IPS-NIHi11 (cell line): Measurements from ENCODE around the gene ARID2.
A peak's percentile ranks its signal among the peaks of the same experiment; 100 is the strongest.

Source experiments
- DNase-seq: peaks from one replicate; pipeline ENCODE4 v3.0.0; 2012; ENCODE audit warnings: mixed read lengths, low spot score

Gene ARID2

DNA sequence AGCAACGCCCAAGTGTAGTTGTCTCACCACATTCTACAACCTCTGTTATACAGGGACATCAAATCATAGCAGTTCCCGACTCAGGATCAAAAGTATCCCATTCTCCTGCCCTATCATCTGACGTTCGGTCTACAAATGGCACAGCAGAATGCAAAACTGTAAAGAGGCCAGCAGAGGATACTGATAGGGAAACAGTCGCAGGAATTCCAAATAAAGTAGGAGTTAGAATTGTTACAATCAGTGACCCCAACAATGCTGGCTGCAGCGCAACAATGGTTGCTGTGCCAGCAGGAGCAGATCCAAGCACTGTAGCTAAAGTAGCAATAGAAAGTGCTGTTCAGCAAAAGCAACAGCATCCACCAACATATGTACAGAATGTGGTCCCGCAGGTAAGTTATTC, 123.0 kb downstream of the ARID2 start:
- DNase-seq = no peak

DNA sequence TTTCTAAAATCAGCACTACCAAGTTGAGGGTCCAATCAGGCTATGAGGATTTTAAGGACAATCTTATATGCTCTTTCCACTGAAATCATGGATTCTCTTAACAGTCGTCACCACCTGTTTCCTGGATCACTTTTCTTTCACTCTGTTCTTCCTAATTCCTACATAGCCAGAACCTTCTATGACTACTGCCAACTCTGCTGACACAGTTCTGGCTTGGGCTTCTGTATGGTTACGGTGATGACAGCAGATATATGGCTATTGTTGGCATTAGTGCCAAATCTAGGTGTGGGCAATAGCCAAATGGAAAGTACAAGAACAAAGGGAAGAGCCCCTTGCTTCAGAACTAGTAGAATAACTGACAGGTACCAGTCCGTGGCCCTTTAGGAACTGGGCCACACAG, 124.0 kb downstream of the ARID2 start:
- no peak for DNase-seq

DNA sequence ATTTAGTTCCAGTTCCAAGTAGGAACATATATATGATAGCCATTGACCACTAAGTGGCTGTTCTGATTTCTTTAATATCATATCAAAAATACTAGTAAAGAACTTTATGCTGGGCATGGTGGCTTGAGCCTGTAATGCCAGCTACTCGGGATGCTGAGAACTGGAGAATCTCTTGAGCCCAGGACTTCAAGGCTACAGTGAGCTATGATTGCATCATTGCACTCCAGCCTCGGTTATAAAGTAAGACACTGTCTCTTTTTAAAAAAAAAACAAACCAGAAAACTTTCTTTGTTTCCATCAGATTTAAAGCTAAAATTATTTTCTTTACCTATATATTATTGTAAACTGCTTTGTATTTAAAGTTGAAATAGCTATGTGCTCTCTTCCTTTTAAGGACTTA, 133.8 kb downstream of the ARID2 start:
- no peak for DNase-seq

DNA sequence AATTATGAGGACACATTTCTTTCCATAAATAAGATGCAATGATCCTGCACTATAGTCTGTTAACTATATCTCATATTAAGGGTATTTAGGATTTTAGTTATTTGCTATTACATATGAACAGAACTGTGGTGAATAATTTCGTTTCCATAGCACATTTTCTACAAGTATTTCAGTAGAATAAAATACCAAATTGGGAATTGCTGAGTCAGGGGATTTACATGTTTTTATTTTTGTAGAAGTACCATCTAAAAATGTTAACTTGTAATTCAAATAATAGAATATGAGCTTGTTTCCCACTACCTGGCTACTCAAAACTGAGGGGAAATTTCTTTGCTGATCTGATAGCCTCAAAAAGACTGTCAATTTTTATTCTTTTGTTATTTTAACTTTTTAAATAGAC, 136.8 kb downstream of the ARID2 start:
- no peak for DNase-seq

DNA sequence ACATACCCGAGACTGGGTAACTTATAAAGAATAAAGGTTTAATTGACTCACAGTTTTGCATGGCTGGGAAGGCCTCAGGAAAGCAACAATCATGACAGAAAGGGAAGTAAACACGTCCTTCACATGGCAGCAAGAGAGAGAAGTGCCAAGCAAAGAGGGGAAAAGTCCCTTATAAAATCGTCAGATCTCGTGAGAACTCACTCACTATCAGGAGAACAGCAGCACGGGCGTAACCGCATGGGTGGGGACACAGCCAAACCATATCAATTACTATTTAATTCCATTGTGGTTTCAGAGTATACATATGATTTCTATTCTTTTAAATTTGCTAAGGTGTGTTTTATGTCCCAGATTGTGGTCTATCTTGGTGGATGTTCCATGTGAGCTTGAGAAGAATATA, 142.9 kb downstream of the ARID2 start:
- no peak for DNase-seq

DNA sequence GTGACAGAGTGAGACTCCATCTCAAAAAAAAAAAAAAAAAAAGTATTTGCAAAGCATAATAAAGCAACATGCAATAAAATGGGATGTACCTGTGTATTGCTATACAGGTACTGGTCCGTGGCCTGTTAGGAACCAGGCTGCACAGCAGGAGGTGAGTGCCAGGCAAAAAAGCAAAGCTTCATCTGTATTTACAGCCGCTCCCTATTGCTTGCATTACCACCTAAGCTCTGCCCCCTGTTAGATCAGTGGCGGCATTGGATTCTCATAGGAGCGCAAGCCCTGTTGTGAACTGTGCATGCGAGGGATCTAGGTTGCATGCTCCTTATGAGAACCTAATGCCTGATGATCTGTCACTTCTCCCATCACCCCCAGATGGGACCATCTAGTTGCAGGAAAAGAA, 147.6 kb downstream of the ARID2 start:
- no peak for DNase-seq

DNA sequence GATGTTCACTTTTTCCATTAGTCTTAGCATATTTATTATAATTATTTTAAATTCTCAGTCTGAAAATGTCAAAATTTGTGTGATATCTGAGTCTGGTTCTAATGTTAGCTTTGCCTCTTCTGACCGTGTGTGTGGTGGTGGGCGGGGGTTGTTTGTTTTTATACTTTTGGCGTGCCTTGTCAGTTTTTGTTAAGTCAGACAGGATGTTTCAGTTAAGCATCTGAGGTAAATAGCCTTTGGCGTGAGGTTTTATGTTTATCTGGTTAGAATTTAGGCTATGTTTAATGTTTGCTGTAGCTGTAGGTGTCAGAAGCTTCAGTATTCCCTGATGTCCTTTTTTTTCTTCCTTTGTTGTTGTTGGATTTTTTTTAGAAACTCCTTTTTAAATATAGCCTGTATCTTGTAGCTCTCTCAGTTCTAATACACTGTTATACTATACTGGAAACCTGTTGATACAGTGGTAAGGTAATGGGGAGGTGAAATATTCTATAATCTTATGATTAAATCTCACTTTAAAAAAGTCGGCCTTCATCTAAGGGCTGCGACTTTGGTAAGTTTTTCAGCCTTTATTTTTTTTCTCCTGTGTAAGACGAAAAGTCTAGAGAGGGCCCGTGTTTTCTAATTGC, 149.2 kb downstream of the ARID2 start:
- no peak for DNase-seq

DNA sequence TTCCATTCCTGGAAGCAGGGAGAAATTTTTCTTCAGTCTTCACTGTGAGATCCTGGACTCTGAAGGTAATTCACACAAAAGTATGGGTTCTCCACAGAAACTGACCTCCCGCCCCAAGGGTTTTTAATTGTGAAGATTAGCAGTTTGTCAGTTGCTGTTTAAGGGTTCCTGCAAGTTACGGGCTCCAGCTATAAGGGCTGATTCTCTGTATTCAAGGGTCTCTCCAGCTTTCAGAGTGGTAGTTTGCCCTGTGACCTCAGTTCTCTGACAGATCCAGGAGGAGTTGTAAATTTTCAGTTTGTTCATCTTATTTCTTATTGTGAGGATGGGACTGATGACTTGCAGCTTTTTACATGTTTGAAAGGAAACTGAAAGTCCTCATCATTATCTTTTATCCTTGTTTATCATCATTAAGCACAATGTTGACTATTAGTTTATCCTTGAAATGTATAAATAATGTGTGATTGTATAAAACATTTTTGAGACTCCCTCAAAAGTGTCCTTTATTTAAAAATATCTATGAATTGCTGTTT, 149.9 kb downstream of the ARID2 start:
- DNase-seq = no peak

DNA sequence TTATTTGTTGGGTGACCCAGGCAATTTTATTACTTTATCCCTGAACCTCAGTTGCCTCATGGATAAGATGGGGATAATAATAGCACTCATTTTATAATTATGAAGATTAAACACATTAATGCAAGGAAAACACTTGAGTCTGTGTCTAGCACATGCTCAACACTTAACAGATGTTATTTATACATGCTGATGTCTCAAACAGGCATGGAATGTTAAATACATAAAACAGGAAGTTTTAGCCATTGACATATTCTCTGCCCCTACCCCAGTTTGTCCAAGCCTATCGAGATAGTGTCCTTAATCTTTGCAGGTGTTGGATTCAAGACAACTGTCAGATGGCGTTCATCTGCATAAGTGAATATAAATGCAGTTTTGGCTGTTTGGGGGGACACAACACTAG, 151.0 kb downstream of the ARID2 start:
- DNase-seq = no peak

DNA sequence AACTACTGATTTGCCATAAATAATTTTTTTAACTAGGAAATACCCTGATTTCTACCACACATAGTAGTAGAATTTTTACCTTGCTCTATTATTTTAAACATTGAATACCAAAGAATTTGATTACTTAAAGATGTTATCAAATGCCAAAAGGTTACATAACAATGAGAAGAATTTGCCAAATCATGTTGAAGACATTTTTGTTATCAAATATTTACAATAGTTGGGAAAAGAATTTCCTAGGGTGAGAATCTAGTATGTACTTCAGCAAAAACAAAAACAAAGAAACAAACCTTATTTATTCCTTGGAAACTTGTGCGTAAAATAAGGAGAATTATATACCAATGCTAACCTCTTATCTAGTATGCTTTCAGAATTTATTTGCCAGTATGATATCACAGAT, 153.7 kb downstream of the ARID2 start:
- no peak for DNase-seq

DNA sequence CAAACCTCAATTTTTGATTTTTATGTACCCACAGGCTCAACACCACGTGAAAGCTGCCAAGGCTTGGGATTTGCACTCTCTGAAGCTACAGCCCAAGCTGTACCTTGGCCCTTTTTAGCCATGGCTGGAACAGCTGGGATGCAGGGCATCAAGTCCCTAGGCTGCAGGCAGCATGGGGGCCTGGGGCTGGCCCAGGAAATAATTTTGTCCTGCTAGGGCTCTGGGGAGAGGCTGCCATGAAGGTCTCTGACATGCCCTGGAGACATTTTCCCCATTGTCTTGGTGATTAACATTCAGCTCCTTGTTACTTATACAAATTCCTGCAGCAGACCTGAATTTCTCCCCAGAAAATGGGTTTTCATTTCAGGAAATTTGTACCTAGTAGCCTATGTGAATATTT, 157.2 kb downstream of the ARID2 start:
- no peak for DNase-seq

DNA sequence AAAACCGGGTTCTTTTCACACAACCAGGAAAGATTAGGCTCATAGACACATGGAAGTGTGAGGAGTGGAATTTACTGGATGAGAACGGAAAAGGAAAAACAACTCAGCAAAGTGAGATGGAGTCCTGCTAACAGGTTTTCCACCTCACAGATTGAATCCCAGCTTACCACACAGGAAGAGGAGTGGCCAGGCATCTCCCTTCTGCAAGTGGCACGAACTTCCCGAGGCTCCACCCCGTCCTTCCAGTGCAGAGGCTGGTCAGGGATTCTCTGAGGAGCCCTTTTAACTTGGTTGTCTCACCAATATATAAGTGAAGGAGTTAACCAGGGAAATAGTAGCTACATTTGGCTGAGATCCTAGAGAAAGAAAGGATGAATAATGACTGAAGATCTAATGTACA, 158.0 kb downstream of the ARID2 start:
- no peak for DNase-seq

DNA sequence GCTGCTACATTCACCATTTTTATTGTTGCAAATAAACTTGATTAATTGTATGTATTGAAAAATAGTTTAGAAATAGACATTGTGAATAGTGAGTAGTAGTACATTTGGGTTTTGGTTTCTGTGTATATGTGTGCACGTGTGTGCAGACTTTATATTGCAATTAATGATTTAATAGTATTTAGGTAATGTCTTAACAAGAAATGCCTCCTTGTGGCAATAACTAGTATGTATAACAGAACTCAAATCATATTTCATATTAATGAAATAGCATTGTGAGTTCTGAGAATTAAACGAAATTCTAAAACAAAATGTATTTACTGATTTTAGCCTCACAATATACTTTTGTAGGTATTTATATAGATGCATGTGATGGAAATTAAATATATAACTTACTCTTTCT, 160.8 kb downstream of the ARID2 start:
- DNase-seq = no peak

DNA sequence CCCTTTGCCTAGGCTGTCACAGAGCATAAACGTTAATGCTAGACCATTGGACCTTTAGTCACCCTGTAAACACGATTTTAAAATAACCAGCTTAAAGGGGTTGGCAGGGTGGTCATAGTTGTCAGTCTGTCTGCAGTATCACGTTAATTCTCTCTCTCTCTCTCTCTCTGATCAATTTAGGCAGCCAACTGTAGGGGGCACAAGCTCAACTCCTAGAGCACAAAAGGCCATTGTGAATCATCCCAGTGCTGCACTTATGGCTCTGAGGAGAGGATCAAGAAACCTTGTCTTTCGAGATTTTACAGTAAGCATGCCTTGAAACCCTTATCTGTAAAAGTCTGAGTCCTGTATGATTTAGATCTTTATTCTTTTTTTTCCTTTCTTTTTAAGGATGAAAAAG, 163.7 kb downstream of the ARID2 start:
- DNase-seq = peak; percentile 55

DNA sequence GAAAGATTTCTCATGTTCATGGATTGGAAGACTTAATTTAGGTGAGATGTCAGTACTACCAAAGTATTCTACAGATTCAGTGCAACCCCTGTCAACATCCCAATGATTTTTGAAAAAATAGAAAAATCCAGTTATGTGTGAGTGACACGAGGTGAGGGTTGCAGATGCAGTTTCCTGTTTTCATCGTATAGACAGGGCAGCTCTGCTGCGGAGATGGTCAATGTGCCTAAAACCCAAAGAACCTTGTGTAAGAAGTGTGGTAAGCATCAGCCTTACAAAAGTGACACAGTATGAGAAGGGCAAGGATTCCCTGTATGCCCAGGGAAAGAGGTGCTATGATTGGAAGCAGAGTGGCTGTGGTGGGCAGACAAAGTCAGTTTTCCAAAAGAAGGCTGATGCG, 166.5 kb downstream of the ARID2 start:
- no peak for DNase-seq

DNA sequence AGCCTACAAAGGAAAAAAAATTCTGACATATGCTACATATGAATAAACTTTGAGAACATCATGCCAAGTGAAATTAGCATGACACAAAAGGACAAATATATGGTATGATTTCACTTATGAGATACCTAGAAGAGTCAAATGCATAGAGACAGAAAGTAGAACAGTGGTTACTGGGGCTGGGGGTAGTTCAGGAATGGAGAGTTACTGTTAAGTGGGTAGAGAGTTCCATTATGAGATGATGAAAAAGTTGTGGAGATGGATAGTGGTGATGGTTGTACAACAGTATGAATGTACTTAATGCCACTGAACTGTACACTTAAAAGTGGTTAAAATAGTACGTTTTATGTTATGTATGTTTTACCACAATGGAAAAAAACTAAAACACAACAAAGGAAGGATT, 168.6 kb downstream of the ARID2 start:
- no peak for DNase-seq

DNA sequence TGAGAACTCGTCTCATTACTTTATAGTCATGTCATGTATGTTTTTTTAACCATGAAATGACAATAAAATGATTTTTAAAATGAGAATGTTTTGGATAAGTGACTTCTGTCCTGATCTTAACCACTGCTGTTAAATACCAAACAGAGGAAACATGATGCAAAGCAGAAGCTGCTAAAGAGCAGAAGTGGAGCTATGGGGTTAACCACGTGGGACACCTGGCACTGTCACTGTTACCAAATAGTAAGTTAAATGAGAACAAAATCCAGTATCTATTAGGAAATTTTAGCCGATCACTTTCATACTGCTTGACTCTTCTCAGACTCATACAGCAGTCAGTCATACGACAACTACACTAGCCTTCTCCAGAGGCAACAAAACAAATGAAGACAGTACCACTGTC, 178.4 kb downstream of the ARID2 start:
- no peak for DNase-seq

DNA sequence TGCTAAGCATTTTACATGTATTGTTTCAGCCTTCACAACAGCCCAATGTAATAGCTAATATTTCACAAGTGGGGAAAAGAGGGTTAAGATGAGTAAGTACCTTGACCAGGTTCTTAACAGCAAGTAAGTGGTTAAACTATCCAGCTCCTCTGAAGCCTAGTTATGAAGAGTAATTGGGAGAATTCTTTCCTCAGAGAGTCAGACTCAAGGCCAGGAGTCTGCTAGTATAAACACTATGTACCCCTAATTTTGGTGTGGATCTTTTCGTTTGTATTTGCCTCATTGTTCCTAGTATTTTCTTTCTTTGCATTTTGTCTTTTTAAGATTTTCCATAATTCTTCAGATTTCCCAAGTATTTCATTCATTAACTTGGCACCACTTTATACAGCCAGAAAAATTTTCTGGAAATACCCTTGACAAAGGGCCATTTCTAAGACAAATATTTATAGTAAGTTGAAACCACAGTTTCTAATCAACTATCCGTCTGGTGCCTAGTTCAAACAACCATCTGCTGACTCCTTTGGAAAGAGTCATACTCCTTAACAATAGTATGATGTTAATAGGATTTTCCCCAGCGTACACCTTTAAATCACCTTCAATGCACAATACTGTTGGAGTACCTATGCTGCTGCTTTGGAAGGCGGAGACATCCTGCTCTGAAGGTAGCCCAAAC, 179.7 kb downstream of the ARID2 start:
- DNase-seq = no peak

DNA sequence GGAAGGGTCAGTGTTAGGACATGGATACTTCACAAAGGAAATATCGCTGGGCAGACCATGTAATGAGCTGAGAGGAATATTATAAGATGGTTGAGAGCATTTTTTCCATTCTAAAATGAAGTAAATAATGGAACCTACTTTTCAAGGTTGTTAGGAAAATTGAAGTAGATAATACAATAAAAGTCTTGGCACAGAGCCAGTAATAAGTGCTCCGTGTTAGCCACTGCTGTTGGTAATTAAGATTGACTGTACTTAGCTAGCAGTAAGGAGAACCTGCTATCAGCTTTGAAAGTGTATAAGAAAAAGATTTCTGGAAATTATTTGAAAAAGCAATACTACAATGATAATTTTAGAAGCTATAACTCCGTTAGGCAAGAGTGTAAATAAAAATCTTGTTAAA, 183.3 kb downstream of the ARID2 start:
- no peak for DNase-seq

DNA sequence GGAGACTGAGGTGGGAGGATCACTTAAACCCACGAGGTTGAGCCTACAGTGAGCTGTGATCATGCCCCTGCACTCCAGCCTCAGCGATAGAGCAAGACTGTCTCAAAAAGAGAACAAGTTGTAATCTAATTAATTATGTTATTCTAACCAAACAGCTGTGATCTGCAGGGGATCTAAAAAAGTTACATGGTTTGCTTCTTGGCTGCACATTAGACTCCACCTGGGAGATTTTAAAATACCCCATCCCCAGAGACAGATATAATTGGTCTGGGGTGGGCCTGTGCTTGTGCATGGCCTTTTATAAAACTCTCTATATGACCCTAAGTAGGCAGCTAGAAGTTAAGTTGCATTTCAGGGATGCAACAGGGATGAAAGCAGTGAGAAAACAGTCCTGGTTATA, 184.1 kb downstream of the ARID2 start:
- no peak for DNase-seq

DNA sequence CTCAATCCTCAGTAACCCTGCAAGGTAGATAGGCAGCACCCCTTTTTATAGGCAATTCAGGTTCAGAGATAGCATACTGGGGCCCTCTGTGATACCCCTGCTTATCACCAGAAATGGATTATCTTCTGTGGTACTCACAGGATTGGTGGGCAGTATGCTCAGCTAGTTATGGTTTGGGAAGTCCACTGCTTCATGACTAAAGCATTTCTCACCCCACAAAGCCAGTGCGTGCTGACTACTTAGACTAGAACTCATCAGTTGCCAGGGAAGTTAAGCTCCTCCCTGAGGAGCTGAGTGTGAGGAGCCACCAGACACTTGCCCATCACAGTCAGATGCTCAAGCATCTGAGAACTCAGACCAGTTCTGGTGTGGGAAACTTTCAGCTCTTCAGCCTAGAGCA, 184.6 kb downstream of the ARID2 start:
- DNase-seq = peak; percentile 25

DNA sequence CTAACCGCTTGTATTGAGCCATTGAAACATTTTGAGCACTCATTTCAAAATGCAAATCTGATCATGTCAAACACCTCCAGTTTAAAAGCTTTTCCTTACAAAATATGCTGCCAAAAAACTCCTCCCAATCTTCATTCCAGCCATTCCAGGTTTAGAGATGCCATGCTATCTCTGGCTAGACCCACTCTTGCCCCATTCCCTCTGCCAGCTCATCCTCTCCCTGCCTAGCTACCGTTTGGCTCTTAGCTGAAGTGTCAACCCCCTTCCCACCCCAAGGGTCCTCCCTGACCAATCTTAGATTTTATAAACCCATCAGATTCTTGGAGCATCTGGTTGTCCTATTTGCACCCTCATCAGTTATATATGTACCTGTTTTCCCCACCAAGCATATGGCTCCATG, 185.9 kb downstream of the ARID2 start:
- no peak for DNase-seq

DNA sequence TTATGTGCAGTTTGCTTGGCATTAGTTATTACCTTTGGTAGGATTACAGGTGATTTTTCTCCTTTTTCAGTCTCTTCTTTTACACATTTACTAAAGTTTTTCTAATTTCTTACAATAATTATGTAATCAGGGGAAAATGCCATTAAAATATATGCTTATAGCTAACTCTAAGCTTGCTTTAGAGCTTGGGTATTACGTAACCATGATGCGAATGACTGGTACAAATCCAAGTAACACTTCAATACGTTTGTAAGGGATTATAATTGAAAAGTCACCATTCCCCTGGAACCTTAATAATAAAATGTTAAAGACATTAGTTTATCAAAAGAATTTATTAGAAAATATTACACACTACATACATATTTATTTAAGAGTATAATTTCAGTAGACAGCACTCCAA, 189.3 kb downstream of the ARID2 start:
- no peak for DNase-seq

DNA sequence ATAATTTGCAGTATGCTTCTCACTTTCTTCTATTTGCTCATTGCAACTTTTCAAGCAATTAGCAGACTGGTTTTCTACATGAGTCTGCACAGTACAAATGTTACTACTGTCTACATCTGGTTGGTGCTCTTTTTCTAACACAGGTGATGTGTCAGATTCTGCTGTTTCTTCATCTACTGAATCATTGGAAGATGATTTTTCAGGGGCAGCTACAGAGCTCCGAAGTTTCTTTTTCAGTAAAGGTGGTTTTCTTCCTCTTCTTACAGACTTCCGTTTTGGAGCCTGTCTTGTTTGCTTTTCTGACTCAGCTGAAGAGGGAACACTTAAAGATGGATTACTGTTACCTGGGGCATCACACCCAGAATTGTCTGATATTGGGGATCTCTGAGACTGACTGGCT, 198.8 kb downstream of the ARID2 start:
- no peak for DNase-seq
